ENCODE data around the gene IRS1. TPM values are rescaled to one million over a fixed set of nuclear protein-coding genes. Genes with fewer than 3 reads are reported as not detected.
A peak's percentile ranks its signal among the peaks of the same experiment; 100 is the strongest.

The IRS1 gene
- total RNA-seq, 1 donor: 29.7 TPM

DNA sequence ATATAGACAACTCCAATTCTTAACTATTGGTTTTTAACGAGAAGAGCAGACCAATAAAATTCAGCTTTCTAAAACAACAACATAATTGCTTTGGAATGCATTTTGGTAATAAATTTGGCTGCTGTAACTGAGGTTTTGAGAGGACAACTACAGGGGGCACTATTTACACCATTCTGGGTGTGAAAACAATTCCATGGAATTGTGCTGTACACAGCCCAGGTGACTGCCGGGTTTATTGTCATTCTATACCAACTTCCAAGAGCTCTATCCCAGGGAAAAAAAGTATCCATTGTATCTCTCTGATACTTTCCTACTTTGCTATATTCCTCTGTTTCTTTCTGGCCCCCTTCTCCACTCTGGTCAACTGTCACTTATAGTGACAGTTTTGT, 38.4 kb downstream of the IRS1 start:
- no peak for DNase-seq (ENCODE audit: low read depth)
- TF ChIP-seq, protein P1, sequence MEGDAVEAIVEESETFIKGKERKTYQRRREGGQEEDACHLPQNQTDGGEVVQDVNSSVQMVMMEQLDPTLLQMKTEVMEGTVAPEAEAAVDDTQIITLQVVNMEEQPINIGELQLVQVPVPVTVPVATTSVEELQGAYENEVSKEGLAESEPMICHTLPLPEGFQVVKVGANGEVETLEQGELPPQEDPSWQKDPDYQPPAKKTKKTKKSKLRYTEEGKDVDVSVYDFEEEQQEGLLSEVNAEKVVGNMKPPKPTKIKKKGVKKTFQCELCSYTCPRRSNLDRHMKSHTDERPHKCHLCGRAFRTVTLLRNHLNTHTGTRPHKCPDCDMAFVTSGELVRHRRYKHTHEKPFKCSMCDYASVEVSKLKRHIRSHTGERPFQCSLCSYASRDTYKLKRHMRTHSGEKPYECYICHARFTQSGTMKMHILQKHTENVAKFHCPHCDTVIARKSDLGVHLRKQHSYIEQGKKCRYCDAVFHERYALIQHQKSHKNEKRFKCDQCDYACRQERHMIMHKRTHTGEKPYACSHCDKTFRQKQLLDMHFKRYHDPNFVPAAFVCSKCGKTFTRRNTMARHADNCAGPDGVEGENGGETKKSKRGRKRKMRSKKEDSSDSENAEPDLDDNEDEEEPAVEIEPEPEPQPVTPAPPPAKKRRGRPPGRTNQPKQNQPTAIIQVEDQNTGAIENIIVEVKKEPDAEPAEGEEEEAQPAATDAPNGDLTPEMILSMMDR (IDR thresholded peaks at IDR 0.05; ENCODE audit: insufficient read depth, low read length): no peak

GRCh38 chr2:226760412-226761194, 39.0 kb downstream of the IRS1 start:
- peak; percentile 86 for DNase-seq (ENCODE audit: low read depth)
- TF ChIP-seq, protein P1 (IDR thresholded peaks at IDR 0.05; ENCODE audit: insufficient read depth, low read length): no peak
- no peak overlapping the region for H3K4me3 ChIP-seq (ENCODE audit: low read depth, low read length)

More for the DNA sequence above, 38.4 kb downstream of the IRS1 start:
- no peak overlapping the region for H3K4me3 ChIP-seq (ENCODE audit: low read depth, low read length)

- DNase-seq (ENCODE audit: low read depth): no peak
- H3K4me3 ChIP-seq (ENCODE audit: low read depth, low read length): no peak overlapping the region
- TF ChIP-seq, protein P1 (IDR thresholded peaks at IDR 0.05; ENCODE audit: insufficient read depth, low read length): no peak
Observed at GRCh38 chr2:226759768-226760167, 39.9 kb downstream of the IRS1 start.

GRCh38 chr2:226758921-226759640, 40.5 kb downstream of the IRS1 start:
- TF ChIP-seq, protein P1 (IDR thresholded peaks at IDR 0.05; ENCODE audit: insufficient read depth, low read length): no peak
- DNase-seq (ENCODE audit: low read depth): peak; percentile 81
- H3K4me3 ChIP-seq (ENCODE audit: low read depth, low read length): no peak overlapping the region

DNA sequence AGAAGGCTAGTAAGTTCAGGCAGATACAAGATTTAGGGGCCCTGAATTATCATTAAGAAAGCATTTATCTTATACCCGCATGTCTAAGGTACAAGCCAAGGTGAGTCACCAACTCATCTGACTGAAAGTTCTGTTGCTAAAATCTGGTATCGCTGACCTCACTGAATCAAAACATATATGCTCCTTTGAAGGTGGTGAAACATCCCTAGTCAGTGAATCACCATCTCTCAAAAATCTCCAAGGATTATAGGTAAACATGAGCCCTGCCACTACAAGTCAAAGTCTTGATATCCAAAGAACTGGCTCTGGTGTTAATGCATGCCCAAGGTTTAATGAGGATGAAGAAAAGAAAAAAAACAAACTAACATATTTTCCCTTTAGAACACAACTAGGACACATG, 43.5 kb downstream of the IRS1 start:
- TF ChIP-seq, protein P1 (IDR thresholded peaks at IDR 0.05; ENCODE audit: insufficient read depth, low read length): no peak
- no peak overlapping the region for H3K4me3 ChIP-seq (ENCODE audit: low read depth, low read length)
- peak; percentile 64 for DNase-seq (ENCODE audit: low read depth)

GRCh38 chr2:226755631-226756030, 44.0 kb downstream of the IRS1 start:
- H3K4me3 ChIP-seq (ENCODE audit: low read depth, low read length): no peak overlapping the region
- DNase-seq (ENCODE audit: low read depth): peak; percentile 36
- TF ChIP-seq, protein P1 (IDR thresholded peaks at IDR 0.05; ENCODE audit: insufficient read depth, low read length): no peak

Data from fibroblast of the aortic adventitia (primary cell).